Coronary artery (tissue), 2 donors: ENCODE data around the gene NTMT1.

ENCODE experiments used
- DNase-seq: peaks from one replicate; pipeline ENCODE4 v3.0.0-alpha.2; 2017; ENCODE audit warnings: low spot score
- H3K27ac ChIP-seq, 2 donors: fragments of 200-600 bp; sonication (generic); one replicate each; pipeline ENCODE4 v1.5.1; 2016 to 2019
- H3K4me3 ChIP-seq: fragments of 200-600 bp; sonication (generic); 2 replicates; pipeline ENCODE4 v1.5.1; 2016; ENCODE audit warnings: mild to moderate bottlenecking, moderate library complexity
- TF ChIP-seq, protein P1 (sequence below): fragments of 200-600 bp; sonication (generic); IDR thresholded peaks from one replicate; pipeline ENCODE4 v1.5.1; 2019; ENCODE audit warnings: antibody characterized with exemption

Gene NTMT1

GRCh38 chr9:129612123-129612522, 13.8 kb upstream of the NTMT1 start:
- DNase-seq: peak; percentile 73
- TF ChIP-seq, protein P1, sequence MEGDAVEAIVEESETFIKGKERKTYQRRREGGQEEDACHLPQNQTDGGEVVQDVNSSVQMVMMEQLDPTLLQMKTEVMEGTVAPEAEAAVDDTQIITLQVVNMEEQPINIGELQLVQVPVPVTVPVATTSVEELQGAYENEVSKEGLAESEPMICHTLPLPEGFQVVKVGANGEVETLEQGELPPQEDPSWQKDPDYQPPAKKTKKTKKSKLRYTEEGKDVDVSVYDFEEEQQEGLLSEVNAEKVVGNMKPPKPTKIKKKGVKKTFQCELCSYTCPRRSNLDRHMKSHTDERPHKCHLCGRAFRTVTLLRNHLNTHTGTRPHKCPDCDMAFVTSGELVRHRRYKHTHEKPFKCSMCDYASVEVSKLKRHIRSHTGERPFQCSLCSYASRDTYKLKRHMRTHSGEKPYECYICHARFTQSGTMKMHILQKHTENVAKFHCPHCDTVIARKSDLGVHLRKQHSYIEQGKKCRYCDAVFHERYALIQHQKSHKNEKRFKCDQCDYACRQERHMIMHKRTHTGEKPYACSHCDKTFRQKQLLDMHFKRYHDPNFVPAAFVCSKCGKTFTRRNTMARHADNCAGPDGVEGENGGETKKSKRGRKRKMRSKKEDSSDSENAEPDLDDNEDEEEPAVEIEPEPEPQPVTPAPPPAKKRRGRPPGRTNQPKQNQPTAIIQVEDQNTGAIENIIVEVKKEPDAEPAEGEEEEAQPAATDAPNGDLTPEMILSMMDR: no peak
- H3K27ac ChIP-seq: no peak overlapping the region

DNA sequence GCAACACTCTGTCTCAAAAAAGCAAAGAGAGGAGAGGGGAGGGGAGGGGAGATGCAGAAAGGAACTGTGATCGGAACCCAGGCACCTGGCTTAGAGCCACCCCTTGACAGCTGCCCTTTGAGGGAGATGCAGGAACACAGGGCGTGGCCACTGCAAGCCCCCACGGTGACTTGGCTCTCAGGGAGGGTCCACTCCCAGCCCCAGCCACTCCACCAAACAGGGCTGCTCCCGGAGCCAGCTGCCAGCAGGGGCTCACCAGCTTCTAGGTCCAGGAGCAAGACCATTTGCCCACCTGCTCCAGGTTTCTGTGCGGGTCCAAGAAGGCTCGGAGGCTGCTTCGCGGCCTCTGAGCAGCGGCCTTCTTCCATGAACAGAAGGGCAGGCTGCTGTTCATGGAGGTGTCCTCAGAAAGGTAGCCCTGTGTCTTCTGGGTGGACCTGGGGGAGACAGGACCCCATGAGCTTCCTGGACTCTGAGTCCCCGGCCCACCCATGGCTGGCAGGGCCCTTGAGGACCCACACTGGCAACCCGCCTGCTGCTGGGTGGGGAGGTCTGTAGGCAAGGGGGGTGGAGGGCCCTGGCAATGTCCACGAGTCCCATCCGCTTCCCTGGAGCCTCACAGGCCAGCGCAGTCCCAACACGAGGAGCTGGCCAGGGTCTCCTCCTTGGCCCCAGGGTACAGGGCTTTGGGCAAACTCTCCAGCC, 13.0 kb upstream of the NTMT1 start:
- peak overlapping the region in 1 of 2 donors; percentile 70 for H3K27ac ChIP-seq
- H3K4me3 ChIP-seq: no peak overlapping the region
- TF ChIP-seq, protein P1: no peak
- peak; percentile 72 for DNase-seq

More at GRCh38 chr9:129612123-129612522, 13.8 kb upstream of the NTMT1 start:
- H3K4me3 ChIP-seq: no peak overlapping the region

DNA sequence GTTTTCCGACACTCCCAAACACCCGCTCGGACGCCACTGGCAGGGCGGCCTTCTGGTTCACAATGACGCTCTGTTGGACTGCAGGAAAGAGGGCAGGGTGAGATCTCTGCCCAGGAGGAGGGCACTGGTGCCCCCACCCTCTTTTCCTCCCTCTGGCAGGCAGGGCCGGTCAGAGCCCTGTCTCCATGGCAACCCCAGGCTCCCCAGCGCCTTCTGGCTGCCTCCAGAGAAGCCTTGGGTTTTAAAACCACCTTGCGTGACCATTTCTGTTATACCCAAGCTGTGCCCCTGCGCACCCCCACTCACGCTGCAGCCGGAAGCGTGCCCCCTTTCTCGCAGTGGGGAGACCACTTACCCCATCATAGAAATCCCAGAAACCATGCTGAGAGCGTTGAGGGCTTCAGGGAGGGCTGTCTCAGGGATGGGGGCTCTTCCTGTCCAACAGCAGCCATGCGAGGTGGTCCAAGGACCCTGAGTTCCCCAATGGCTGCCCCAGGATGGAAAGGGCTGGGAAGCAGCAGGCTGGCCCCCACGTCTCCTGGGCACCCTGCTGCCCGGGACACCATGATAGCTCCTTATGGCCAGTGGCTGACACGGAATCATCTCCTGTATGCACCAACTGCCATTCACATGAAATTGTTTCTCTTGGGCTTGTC, 12.3 kb upstream of the NTMT1 start:
- Histone ChIP-seq H3K27ac (peak overlapping the region in 1 of 2 donors; percentile 70), H3K4me3 (no peak overlapping the region)
- TF ChIP-seq, protein P1: no peak
- DNase-seq: no peak

- TF ChIP-seq, protein P1: no peak
- DNase-seq: no peak
- no peak overlapping the region for H3K27ac ChIP-seq
- no peak overlapping the region for H3K4me3 ChIP-seq
Measured at GRCh38 chr9:129614932-129615331, 11.0 kb upstream of the NTMT1 start.

- H3K4me3 ChIP-seq: no peak overlapping the region
- TF ChIP-seq, protein P1: no peak
- H3K27ac ChIP-seq: no peak overlapping the region
- DNase-seq: no peak
Measured at GRCh38 chr9:129615407-129616285, 10.3 kb upstream of the NTMT1 start.

GRCh38 chr9:129617167-129617566, 8.8 kb upstream of the NTMT1 start:
- no peak overlapping the region for H3K4me3 ChIP-seq
- DNase-seq: no peak
- H3K27ac ChIP-seq: no peak overlapping the region
- TF ChIP-seq, protein P1: no peak
